Naive thymus-derived CD8-positive, alpha-beta T cell (primary cell): ENCODE results near the gene PDPR. TPM values are rescaled to one million over a fixed set of nuclear protein-coding genes. Genes with fewer than 3 reads are reported as not detected.
A peak's percentile ranks its signal among the peaks of the same experiment; 100 is the strongest.
"Not testable (repeated sequence)": the region's sequence is repeated elsewhere in the genome, so short reads cannot be mapped to it uniquely, and the experiment has no call there.

Experiments
- ATAC-seq, 2 donors: fragments of 150-1000 bp; cut with Tn5 transposase in 1 of 2; sonication (Bioruptor Pico), chemical (Tn5 transposase) in 1 of 2; 1 replicate in 1 of 2; 2 replicates in 1 of 2; pipeline ENCODE4 v1.10.0; 2021; ENCODE audit warnings: mild to moderate bottlenecking in 2 of 2, moderate library complexity in 2 of 2
- POLR2A ChIA-PET: fragments of 350-600 bp; sonication (Branson Sonifier 250); formaldehyde crosslinking; loops from one replicate; lab custom pipeline; 2021; ENCODE audit warnings: antibody characterized with exemption; lab: Charles Lee
- DNase-seq, 10 donors: peaks; one replicate each; pipeline versions ENCODE4 v3.0.0 to v3.0.0-alpha.2; 2020 to 2022
- H3K27ac Mint-ChIP-seq, 10 donors: one replicate each; pipeline ENCODE4 v1.8.0; 2020 to 2022; ENCODE audit warnings: mild to moderate bottlenecking in 10 of 10, mixed read lengths in 10 of 10, moderate library complexity in 4 of 10, inconsistent platforms in 1 of 10
- H3K27me3 Mint-ChIP-seq, 5 donors: one replicate each; pipeline ENCODE4 v1.8.0; 2021 to 2022; ENCODE audit warnings: mixed read lengths in 5 of 5
- H3K36me3 Mint-ChIP-seq, 3 donors: one replicate each; pipeline ENCODE4 v1.8.0; 2020 to 2022; ENCODE audit warnings: mixed read lengths in 3 of 3, mild to moderate bottlenecking in 2 of 3, inconsistent platforms in 1 of 3
- H3K4me1 Mint-ChIP-seq, 4 donors: one replicate each; pipeline ENCODE4 v1.8.0; 2021 to 2022; ENCODE audit warnings: mixed read lengths in 4 of 4
- H3K4me3 Mint-ChIP-seq, 10 donors: one replicate each; pipeline ENCODE4 v1.8.0; 2020 to 2022; ENCODE audit warnings: mild to moderate bottlenecking in 10 of 10, mixed read lengths in 10 of 10, moderate library complexity in 6 of 10, inconsistent platforms in 1 of 10
- H3K9me3 Mint-ChIP-seq, 9 donors: one replicate each; pipeline ENCODE4 v1.8.0; 2020 to 2022; ENCODE audit warnings: mixed read lengths in 9 of 9, mild to moderate bottlenecking in 3 of 9, inconsistent platforms in 1 of 9, moderate library complexity in 1 of 9
- polyA plus RNA-seq, 3 donors: library from polyadenylated mRNA; unstranded; fragments of 300-500 nt; fragmentation: Illumina TruSeq; gene quantifications; one replicate each; pipeline ENCODE4 v1.2.3, GENCODE V29; 2021
- total RNA-seq, 8 experiments: library from RNA in 2 of 8; stranded (reverse) in 2 of 8; gene quantifications; one replicate each; pipeline ENCODE4 v1.2.3 and lab custom pipeline; 2021 to 2026

PDPR gene
- total and polyA plus RNA-seq, 5 experiments from 2014 or later: 5.5 to 31.6 (median 11.5) TPM

GRCh38 chr16:70206382-70206781 is 92.2 kb downstream of the PDPR start:
- POLR2A ChIA-PET, DNase-seq, H3K4me3 Mint-ChIP-seq, H3K4me1 Mint-ChIP-seq, ATAC-seq, H3K27me3 Mint-ChIP-seq, H3K9me3 Mint-ChIP-seq: not testable (repeated sequence)
- peak overlapping the region in 2 of 10 donors; percentile 43 to 65 for H3K27ac Mint-ChIP-seq
- peaks cover 0 to 34% (median 17%) of the 10 kb centered on the region in 3 donors for H3K36me3 Mint-ChIP-seq

Other genes starting within 250 kb of the PDPR start
- 1 to 10 TPM; 1.2 to 1.3 TPM for gene CLEC18A, start 163.0 kb upstream of the PDPR start, total RNA-seq
- gene CLEC18A, start 163.0 kb upstream of the PDPR start, polyA plus RNA-seq: under 1 TPM in 2 of 3 donors, not detected in 1; 0.08 to 0.42 TPM
- gene CLEC18C, start 59.5 kb downstream of the PDPR start, total RNA-seq: 1 to 10 TPM; 2.2 to 3.0 TPM
- not detected for gene CLEC18C, start 59.5 kb downstream of the PDPR start, polyA plus RNA-seq
- 10 to 100 TPM; 38.7 to 39.3 TPM for gene EXOSC6, start 137.6 kb downstream of the PDPR start, total RNA-seq
- 10 to 100 TPM in 2 of 3 donors, 1 to 10 TPM in 1; 8.0 to 18.0 (median 16.5) TPM for gene EXOSC6, start 137.6 kb downstream of the PDPR start, polyA plus RNA-seq
- gene AARS1, start 175.2 kb downstream of the PDPR start, total RNA-seq: 100 to 1,000 TPM; 140 to 144 TPM
- 10 to 100 TPM; 22.9 to 45.6 (median 37.8) TPM for gene AARS1, start 175.2 kb downstream of the PDPR start, polyA plus RNA-seq
- 10 to 100 TPM; 33.7 to 37.9 TPM for gene DDX19B, start 184.9 kb downstream of the PDPR start, total RNA-seq
- 10 to 100 TPM; 34.5 to 48.2 (median 40.0) TPM for gene DDX19B, start 184.9 kb downstream of the PDPR start, polyA plus RNA-seq
- 10 to 100 TPM; 49.9 to 52.5 TPM for gene DDX19A, start 232.6 kb downstream of the PDPR start, total RNA-seq
- gene DDX19A, start 232.6 kb downstream of the PDPR start, polyA plus RNA-seq: 10 to 100 TPM; 35.1 to 58.7 (median 42.8) TPM